K562 (cell line): Measurements from ENCODE around the gene SUMF1. TPM values are rescaled to one million over a fixed set of nuclear protein-coding genes. Genes with fewer than 3 reads are reported as not detected.

Experiments used
- ARID2 ChIP-seq: fragments of 450-650 bp; IDR thresholded peaks from 2 replicates; pipeline ENCODE4 v1.6.1; 2017; ENCODE audit warnings: antibody characterized with exemption, mild to moderate bottlenecking
- BMI1 ChIP-seq: fragments of 150-350 bp; IDR thresholded peaks from 2 replicates; pipeline ENCODE4 v1.6.1; 2014; ENCODE audit warnings: low read length
- CHCHD3 ChIP-seq: fragments of 250-450 bp; sonication (Bioruptor Pico); IDR thresholded peaks from 2 replicates; pipeline ENCODE4 v2.1.2; 2022; ENCODE audit warnings: mild to moderate bottlenecking
- COPS2 ChIP-seq: fragments of 450-650 bp; conservative IDR thresholded peaks from 2 replicates; pipeline ENCODE4 v1.6.1; 2016; ENCODE audit warnings: mild to moderate bottlenecking, moderate library complexity
- CREM ChIP-seq: IDR thresholded peaks from 2 replicates; pipeline ENCODE4 v1.6.1; 2014; ENCODE audit warnings: antibody characterized with exemption, low read depth
- FOXP1 ChIP-seq: sonication (generic); formaldehyde crosslinking; IDR thresholded peaks from 2 replicates; pipeline ENCODE4 v1.8.0; 2022; ENCODE audit warnings: mild to moderate bottlenecking, missing genetic modification reagents
- MCM7 ChIP-seq, 2 experiments: fragments of 450-650 bp; IDR thresholded peaks; 2 replicates each; pipeline ENCODE4 v1.6.1; 2016 to 2018
- MLX ChIP-seq, 2 experiments: fragments of 450-650 bp in 1 of 2; sonication (generic) in 1 of 2; formaldehyde crosslinking; conservative IDR thresholded peaks; 2 replicates each; pipeline versions ENCODE4 v1.4.0 to v1.8.1; 2020 to 2022; ENCODE audit warnings: mild to moderate bottlenecking in 1 of 2, missing genetic modification reagents in 1 of 2
- NKRF ChIP-seq: fragments of 450-650 bp; IDR thresholded peaks from 2 replicates; pipeline ENCODE4 v1.6.1; 2016; ENCODE audit warnings: borderline replicate concordance
- NR2C1 ChIP-seq, 2 experiments: fragments of 450-650 bp; IDR thresholded peaks; 2 replicates each; pipeline ENCODE4 v1.6.1; 2017; ENCODE audit warnings: mild to moderate bottlenecking in 2 of 2, antibody characterized with exemption in 1 of 2, inconsistent platforms in 1 of 2, missing compliant biosample characterization in 1 of 2, missing genetic modification characterization in 1 of 2
- PHF8 ChIP-seq: fragments of 200-600 bp; sonication (generic); IDR thresholded peaks from 2 replicates; pipeline ENCODE4 v1.6.1; 2012; ENCODE audit warnings: mixed run types, mild to moderate bottlenecking, inconsistent platforms, low read length, moderate library complexity, borderline replicate concordance
- PTTG1 ChIP-seq: fragments of 450-650 bp; IDR thresholded peaks from 2 replicates; pipeline ENCODE4 v1.6.1; 2016; ENCODE audit warnings: low read depth, mild to moderate bottlenecking, missing genetic modification characterization, missing compliant biosample characterization
- RAD21 ChIP-seq, 2 experiments: fragments of 250-450 bp in 1 of 2; fragments of 450-650 bp in 1 of 2; sonication (Bioruptor Pico) in 1 of 2; formaldehyde crosslinking in 1 of 2; IDR thresholded peaks in 1 of 2; conservative IDR thresholded peaks in 1 of 2; 2 replicates each; pipeline versions ENCODE4 v1.4.0 to v1.8.0; 2020 to 2022; ENCODE audit warnings: mild to moderate bottlenecking in 2 of 2, moderate library complexity in 1 of 2
- RERE ChIP-seq: sonication (generic); formaldehyde crosslinking; IDR thresholded peaks from 2 replicates; pipeline ENCODE4 v1.8.0; 2023; ENCODE audit warnings: missing genetic modification reagents, mild to moderate bottlenecking, borderline replicate concordance
- THAP7 ChIP-seq: fragments of 250-450 bp; sonication (Bioruptor Pico); IDR thresholded peaks from 2 replicates; pipeline ENCODE4 v1.5.0; 2021
- ZBTB2 ChIP-seq: fragments of 450-650 bp; IDR thresholded peaks from 2 replicates; pipeline ENCODE4 v1.6.1; 2016; ENCODE audit warnings: antibody characterized with exemption
- ZNF121 ChIP-seq: sonication (generic); formaldehyde crosslinking; conservative IDR thresholded peaks from 2 replicates; pipeline ENCODE4 v1.8.0; 2022; ENCODE audit warnings: missing genetic modification reagents
- ZNF124 ChIP-seq: sonication (generic); formaldehyde crosslinking; IDR thresholded peaks from 2 replicates; pipeline ENCODE4 v1.8.1; 2022; ENCODE audit warnings: missing genetic modification reagents
- polyA plus RNA-seq, 8 experiments: library from polyadenylated mRNA; depleted of rRNA in 4 of 8; stranded (reverse) in 5 of 8; unstranded in 3 of 8; fragments of >200 nt; fragmentation: Nextera tagmentation in 2 of 8; fragmentation: Illumina TruSeq in 1 of 8; extraction: Ambion mirVana in 2 of 8; extraction: Trizol in 1 of 8; gene quantifications; 2 replicates each; pipeline versions ENCODE4 v1.2.1 to v1.2.3, GENCODE V29; 2011 to 2014; ENCODE audit warnings: inconsistent platforms in 1 of 8, missing spikeins in 1 of 8
- total RNA-seq, 7 experiments: library from RNA; depleted of rRNA in 6 of 7; stranded (reverse); fragments of >200 nt in 6 of 7; fragmentation: Illumina TruSeq in 2 of 7; extraction: Trizol in 2 of 7; gene quantifications; 2 replicates each; pipeline versions ENCODE4 v1.2.1 to v1.2.3, GENCODE V29; 2011 to 2021; ENCODE audit warnings: low replicate concordance in 1 of 7

Gene SUMF1
- total and polyA plus RNA-seq, 9 of the 15 experiments (the other 6 are each of a cell fraction or from before 2014, with no cell fraction given), result 1.3 to 7.4 (median 4.2) TPM

- TF ChIP-seq RAD21 (CRISPR knock-in tag; conservative IDR thresholded peaks at IDR 0.05 in 1 of 2, IDR thresholded peaks at IDR 0.05 in 1 of 2), result peak; percentile 84 to 88
- peak; percentile 49; the same call in 1 of the 2 replicates for TF ChIP-seq ZBTB2
- TF ChIP-seq FOXP1, result no peak
- TF ChIP-seq ZNF124 (CRISPR knock-in tag), result no peak
- TF ChIP-seq THAP7, result no peak
- no peak for TF ChIP-seq RERE
- no peak for TF ChIP-seq MLX (CRISPR knock-in tag; conservative IDR thresholded peaks at IDR 0.05)
- peak; percentile 98 for TF ChIP-seq ARID2
- TF ChIP-seq CHCHD3 (CRISPR knock-in tag), result no peak
- no peak for TF ChIP-seq PHF8
- TF ChIP-seq NKRF, result peak; percentile 37; the same call in 1 of the 2 replicates
- no peak for TF ChIP-seq PTTG1 (tag)
- no peak for TF ChIP-seq ZNF121 (CRISPR knock-in tag)
- TF ChIP-seq CREM, result no peak
- TF ChIP-seq BMI1, result no peak
- no peak for TF ChIP-seq NR2C1 (IDR thresholded peaks at IDR 0.05)
- no peak for TF ChIP-seq NR2C1 (tag; IDR thresholded peaks at IDR 0.05)
- TF ChIP-seq MCM7 (IDR thresholded peaks at IDR 0.05), result peak in 1 of 2 experiments; percentile 67; a peak in 1 of 4 replicates
- TF ChIP-seq COPS2, result no peak
Measured at GRCh38 chr3:4350789-4351163, 116.3 kb downstream of the SUMF1 start (continued).
